GM10266 (cell line): ENCODE measurements around the gene PIF1.
A peak's percentile ranks its signal among the peaks of the same experiment; 100 is the strongest.

ENCODE experiments used
- DNase-seq: peaks from one replicate; pipeline ENCODE4 v3.0.0; 2012; ENCODE audit errors: extremely low spot score
- CTCF ChIP-seq: IDR thresholded peaks from 2 replicates; pipeline ENCODE4 v1.5.1; 2012; ENCODE audit warnings: mild to moderate bottlenecking, low read depth; ENCODE audit not compliant: control insufficient read depth, insufficient read depth; ENCODE audit errors: missing control alignments

PIF1 gene

GRCh38 chr15:64825431-64826294 lies at the start of gene PIF1:
TSS of gene PIF1 (minus strand) at chr15:64825647. CDS start at chr15:64824335, 1,312 bp downstream.
- TF ChIP-seq CTCF: no peak
- peak; percentile 96 for DNase-seq

- DNase-seq: no peak
- TF ChIP-seq CTCF: no peak
Observed at GRCh38 chr15:64870353-64870752, 44.9 kb upstream of the PIF1 start.

- no peak for TF ChIP-seq CTCF
- DNase-seq: no peak
Observed at GRCh38 chr15:64869501-64869900, 44.1 kb upstream of the PIF1 start.

- TF ChIP-seq CTCF: no peak
- no peak for DNase-seq
Observed at GRCh38 chr15:64865998-64866520, 40.6 kb upstream of the PIF1 start.

- peak; percentile 47 for DNase-seq
- no peak for TF ChIP-seq CTCF
Observed at GRCh38 chr15:64865126-64865997, 39.9 kb upstream of the PIF1 start.

GRCh38 chr15:64864068-64864467 lies 38.6 kb upstream of the PIF1 start:
- no peak for TF ChIP-seq CTCF

More at GRCh38 chr15:64864068-64864467, 38.6 kb upstream of the PIF1 start:
- DNase-seq: no peak
